Tibial nerve (tissue), 4 donors: Measurements from ENCODE around the gene AP1S3. TPM values are rescaled to one million over a fixed set of nuclear protein-coding genes. Genes with fewer than 3 reads are reported as not detected.

ENCODE experiments used
- DNase-seq, 2 donors: peaks; one replicate each; pipeline ENCODE4 v3.0.0-alpha.2; 2019; ENCODE audit warnings: low spot score in 2 of 2
- H3K27ac ChIP-seq, 4 donors: fragments of 200-600 bp; sonication (generic) in 3 of 4; one replicate each; pipeline ENCODE4 v1.5.1; 2017 to 2019; ENCODE audit warnings: mild to moderate bottlenecking in 1 of 4
- H3K27me3 ChIP-seq, 2 donors: fragments of 200-600 bp; sonication (generic) in 1 of 2; one replicate each; pipeline versions ENCODE4 v1.5.1 to v1.6.0; 2017 to 2019
- H3K36me3 ChIP-seq, 3 donors: fragments of 200-600 bp; sonication (generic); one replicate each; pipeline ENCODE4 v1.5.1; 2018 to 2019
- H3K4me1 ChIP-seq, 4 donors: fragments of 200-600 bp; sonication (generic) in 3 of 4; one replicate each; pipeline ENCODE4 v1.5.1; 2017 to 2019
- H3K4me3 ChIP-seq, 4 donors: fragments of 200-600 bp; sonication (generic) in 3 of 4; one replicate each; pipeline ENCODE4 v1.5.1; 2017 to 2019; ENCODE audit warnings: mild to moderate bottlenecking in 1 of 4, moderate library complexity in 1 of 4
- H3K9me3 ChIP-seq, 4 donors: fragments of 200-600 bp; sonication (generic) in 3 of 4; one replicate each; pipeline ENCODE4 v1.5.1; 2017 to 2019
- CTCF ChIP-seq, 5 experiments: fragments of 200-600 bp in 3 of 5; fragments of 450-650 bp in 2 of 5; sonication (generic) in 3 of 5; IDR thresholded peaks; one replicate each; pipeline ENCODE4 v1.5.1; 2016 to 2019; ENCODE audit warnings: antibody characterized with exemption in 5 of 5, mild to moderate bottlenecking in 3 of 5, moderate library complexity in 2 of 5
- EP300 ChIP-seq, 2 donors: sonication (generic); formaldehyde crosslinking; IDR thresholded peaks; one replicate each; pipeline ENCODE4 v1.6.1; 2017; ENCODE audit warnings: antibody characterized with exemption in 2 of 2, mild to moderate bottlenecking in 1 of 2
- POLR2A ChIP-seq, 2 donors: fragments of 450-650 bp; IDR thresholded peaks; one replicate each; pipeline ENCODE4 v1.6.1; 2017; ENCODE audit warnings: antibody characterized with exemption in 2 of 2, mild to moderate bottlenecking in 2 of 2, moderate library complexity in 2 of 2
- WGBS, 2 donors: methylation state at CpG; one replicate each; pipeline ENCODE4 v1.1.5; 2018; 5-methylcytosine and 5-hydroxymethylcytosine counted together
- total RNA-seq, 4 donors: library from RNA; depleted of rRNA; stranded (reverse); fragments of >200 nt; gene quantifications; one replicate each; pipeline ENCODE4 v1.1.0, GENCODE V29; 2016

Gene AP1S3
- total RNA-seq, 4 donors from 2014 or later, result 0.59 to 1.5 (median 1.0) TPM; not detected in 1

- WGBS, 2 donors, result 58 to 60% methylated on average over 4 of the region's 5 CpGs
- DNase-seq, result no peak
- H3K9me3 ChIP-seq, result no peaks in the 10 kb centered on the region
- no peaks in the 10 kb centered on the region for H3K4me1 ChIP-seq
- no peaks in the 10 kb centered on the region for H3K36me3 ChIP-seq
- H3K27me3 ChIP-seq, result no peaks in the 10 kb centered on the region
- no peak overlapping the region for H3K4me3 ChIP-seq
- TF ChIP-seq EP300 (IDR thresholded peaks at IDR 0.05), result no peak
- TF ChIP-seq POLR2A (IDR thresholded peaks at IDR 0.05), result no peak
- TF ChIP-seq CTCF (IDR thresholded peaks at IDR 0.05), result no peak
- H3K27ac ChIP-seq, result no peak overlapping the region
These were observed 102.2 kb downstream of the AP1S3 start for GRCh38 chr2:223735035-223735640.

GRCh38 chr2:223734346-223734745, 103.0 kb downstream of the AP1S3 start:
- Histone ChIP-seq H3K4me3 (no peak overlapping the region), H3K4me1 (no peaks in the 10 kb centered on the region), H3K27me3 (no peaks in the 10 kb centered on the region), H3K36me3 (no peaks in the 10 kb centered on the region), H3K9me3 (no peaks in the 10 kb centered on the region), H3K27ac (no peak overlapping the region)
- DNase-seq, result no peak
- 97 to 100% methylated on average over 2 of the region's 2 CpGs for WGBS, 2 donors
- no peak for TF ChIP-seq EP300 (IDR thresholded peaks at IDR 0.05)
- no peak for TF ChIP-seq POLR2A (IDR thresholded peaks at IDR 0.05)
- no peak for TF ChIP-seq CTCF (IDR thresholded peaks at IDR 0.05)

- H3K9me3 ChIP-seq, result no peaks in the 10 kb centered on the region
- TF ChIP-seq POLR2A (IDR thresholded peaks at IDR 0.05) (no peak), CTCF (IDR thresholded peaks at IDR 0.05) (no peak), EP300 (IDR thresholded peaks at IDR 0.05) (no peak)
- peaks cover 0 to 4% (median 0%) of the 10 kb centered on the region in 4 donors for H3K4me1 ChIP-seq
- no peak overlapping the region for H3K27ac ChIP-seq
- WGBS, 2 donors, result 93 to 97% methylated on average over 3 of the region's 3 CpGs
- no peak for DNase-seq
- no peaks in the 10 kb centered on the region for H3K36me3 ChIP-seq
- no peak overlapping the region for H3K4me3 ChIP-seq
- no peaks in the 10 kb centered on the region for H3K27me3 ChIP-seq
These were observed 105.0 kb downstream of the AP1S3 start for GRCh38 chr2:223732346-223732745.

DNA sequence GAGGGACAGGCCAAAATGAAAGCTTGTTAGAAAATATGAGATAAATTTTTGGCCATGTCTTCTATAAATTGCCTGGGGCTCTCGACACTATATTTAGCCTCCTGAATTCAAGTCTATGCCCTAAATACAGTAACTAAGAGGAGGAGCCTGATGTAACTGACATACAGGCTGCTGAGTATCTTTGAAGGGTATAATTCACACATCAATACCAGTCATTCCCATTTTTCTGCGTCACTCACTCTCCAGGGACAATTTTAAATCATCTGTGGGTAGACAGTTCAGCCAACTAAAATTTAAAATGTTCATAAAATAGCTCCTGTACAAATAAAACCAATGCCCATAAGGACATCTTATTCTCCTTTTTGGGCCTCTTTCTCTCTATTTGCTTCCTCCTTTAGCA, 105.9 kb downstream of the AP1S3 start:
- no peak overlapping the region for H3K27ac ChIP-seq
- 52 to 73% methylated on average over 2 of the region's 2 CpGs for WGBS, 2 donors

More for the DNA sequence above, 105.9 kb downstream of the AP1S3 start:
- H3K36me3 ChIP-seq, result no peaks in the 10 kb centered on the region
- TF ChIP-seq CTCF (IDR thresholded peaks at IDR 0.05) (no peak), POLR2A (IDR thresholded peaks at IDR 0.05) (no peak), EP300 (IDR thresholded peaks at IDR 0.05) (no peak)
- H3K27me3 ChIP-seq, result no peaks in the 10 kb centered on the region
- no peak for DNase-seq
- H3K9me3 ChIP-seq, result no peaks in the 10 kb centered on the region
- no peak overlapping the region for H3K4me3 ChIP-seq
- H3K4me1 ChIP-seq, result peaks cover 0 to 13% (median 0%) of the 10 kb centered on the region in 4 donors
